ENCODE results near the gene BCL11B.

- TF ChIP-seq CTCF (IDR thresholded peaks at IDR 0.05) = no peak
- no peak for TF ChIP-seq EZH2 (IDR thresholded peaks at IDR 0.05; ENCODE audit: borderline replicate concordance, insufficient read depth, low read depth, low read length, poor library complexity, severe bottlenecking)
Measured at GRCh38 chr14:99196310-99196650, 75.7 kb downstream of the BCL11B start.
